Esophagus (tissue), 2 donors: Measurements from ENCODE around the gene ALCAM. TPM values are rescaled to one million over a fixed set of nuclear protein-coding genes. Genes with fewer than 3 reads are reported as not detected.
"Not testable (repeated sequence)": the region's sequence is repeated elsewhere in the genome, so short reads cannot be mapped to it uniquely, and the experiment has no call there.

Experiments used
- H3K27ac ChIP-seq, 2 donors: one replicate each; pipeline ENCODE4 v1.5.1; 2013; ENCODE audit warnings: low read depth in 2 of 2, mild to moderate bottlenecking in 2 of 2, inconsistent platforms in 1 of 2, low read length in 1 of 2, moderate library complexity in 1 of 2
- H3K27me3 ChIP-seq, 2 donors: one replicate each; pipeline ENCODE4 v1.6.1; 2013; ENCODE audit warnings: low read length in 2 of 2, control low read depth in 1 of 2, mild to moderate bottlenecking in 1 of 2; ENCODE audit not compliant: insufficient read depth in 2 of 2, control insufficient read depth in 1 of 2
- H3K36me3 ChIP-seq, 2 donors: one replicate each; pipeline ENCODE4 v1.6.1; 2013; ENCODE audit warnings: low read length in 1 of 2; ENCODE audit not compliant: control insufficient read depth in 2 of 2, insufficient read depth in 2 of 2
- H3K4me1 ChIP-seq, 2 donors: one replicate each; pipeline ENCODE4 v1.6.1; 2013; ENCODE audit warnings: low read length in 1 of 2; ENCODE audit not compliant: control insufficient read depth in 2 of 2, insufficient read depth in 2 of 2
- H3K4me3 ChIP-seq, 2 donors: one replicate each; pipeline ENCODE4 v1.5.1; 2013; ENCODE audit warnings: low read length in 2 of 2, mild to moderate bottlenecking in 2 of 2, low read depth in 1 of 2, moderate library complexity in 1 of 2
- H3K9me3 ChIP-seq, 2 donors: one replicate each; pipeline ENCODE4 v1.6.1; 2013; ENCODE audit warnings: mild to moderate bottlenecking in 2 of 2, low read depth in 1 of 2, low read length in 1 of 2, moderate library complexity in 1 of 2; ENCODE audit not compliant: control insufficient read depth in 2 of 2, insufficient read depth in 1 of 2
- WGBS, 2 donors: extraction: QIAGEN DNeasy Blood & Tissue Kit; methylation state at CpG; one replicate each; pipeline ENCODE4 v1.1.7; 2013; 5-methylcytosine and 5-hydroxymethylcytosine counted together
- polyA plus RNA-seq, 2 donors: library from polyadenylated mRNA; stranded (reverse); fragments of 200-250 nt; gene quantifications; one replicate each; pipeline ENCODE4 v1.2.3, GENCODE V29; 2013
- donor health status: healthy with polysubstance abuse.
- donor health status: Bipolar disorder and iron deficiency.

Gene ALCAM
- polyA plus RNA-seq, 2 donors: 3.3 to 5.4 TPM

DNA sequence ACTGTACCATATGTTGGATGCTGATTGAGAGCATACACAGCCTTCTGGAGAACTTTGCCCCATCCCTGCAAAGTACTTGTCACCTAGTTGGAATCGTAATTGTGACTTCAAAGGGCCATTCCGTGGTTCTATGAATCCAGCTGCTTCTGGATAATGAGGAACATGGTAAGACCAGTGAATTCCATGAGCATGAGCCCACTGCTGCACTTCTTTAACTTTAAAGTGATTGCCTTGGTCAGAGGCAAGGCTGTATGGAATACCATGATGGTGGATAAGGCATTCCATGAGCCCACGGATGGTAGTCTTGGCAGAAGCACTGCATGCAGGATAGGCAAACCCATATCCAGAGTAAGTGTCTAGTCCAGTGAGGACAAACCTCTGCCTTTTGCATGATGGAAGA lies 235.6 kb downstream of the ALCAM start:
- not testable (repeated sequence) for H3K4me3 ChIP-seq, H3K27me3 ChIP-seq, H3K4me1 ChIP-seq, H3K9me3 ChIP-seq, H3K27ac ChIP-seq, H3K36me3 ChIP-seq
- 82 to 92% methylated on average over 3 of the region's 3 CpGs for WGBS, 2 donors

DNA sequence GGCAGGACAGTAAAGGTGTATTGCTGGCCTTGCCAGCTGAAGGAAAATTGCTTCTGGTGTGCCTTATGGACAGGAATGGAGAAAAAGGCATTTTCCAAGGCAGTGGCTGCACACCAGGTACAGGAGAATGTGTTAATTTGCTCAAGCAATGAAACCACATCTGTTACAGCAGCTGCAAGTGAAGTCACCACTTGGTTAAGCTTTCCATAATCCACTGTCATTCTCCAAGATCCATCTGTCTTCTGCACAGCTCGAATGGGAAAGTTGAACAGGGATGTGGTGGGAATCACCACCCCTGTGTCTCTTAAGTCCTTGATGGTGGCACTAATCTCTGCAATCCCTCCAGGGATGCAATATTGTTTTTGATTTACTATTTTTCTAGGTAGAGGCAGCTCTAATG lies 236.8 kb downstream of the ALCAM start:
- H3K36me3 ChIP-seq, H3K27me3 ChIP-seq, H3K9me3 ChIP-seq, H3K27ac ChIP-seq, H3K4me3 ChIP-seq, H3K4me1 ChIP-seq: not testable (repeated sequence)
- WGBS, 2 donors: 59 to 83% methylated on average over 1 of the region's 1 CpG

DNA sequence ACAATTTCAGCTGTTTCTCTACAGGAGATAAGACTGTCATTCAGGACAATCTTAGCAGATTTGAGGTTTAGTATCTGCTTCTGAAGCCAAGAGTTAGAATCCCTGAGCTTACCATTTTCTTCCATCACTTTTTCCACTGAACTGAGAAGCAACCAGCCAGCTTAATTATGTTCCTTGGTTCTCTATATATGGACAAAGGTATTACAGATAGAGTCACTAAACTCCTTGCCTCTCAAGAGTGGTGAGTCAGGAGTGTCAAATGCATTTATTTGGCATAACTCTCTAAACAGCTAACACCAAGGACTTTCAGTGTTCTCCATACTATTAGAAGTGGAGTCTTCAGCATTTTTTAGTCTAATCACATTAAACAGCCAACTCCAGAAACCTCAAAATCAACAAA lies 239.3 kb downstream of the ALCAM start:
- no peak overlapping the region for H3K4me3 ChIP-seq
- no peak overlapping the region for H3K27ac ChIP-seq
- no peaks in the 10 kb centered on the region for H3K27me3 ChIP-seq
- no peaks in the 10 kb centered on the region for H3K36me3 ChIP-seq
- H3K4me1 ChIP-seq: no peaks in the 10 kb centered on the region
- no peaks in the 10 kb centered on the region for H3K9me3 ChIP-seq

GRCh38 chr3:105608623-105609022 lies 241.9 kb downstream of the ALCAM start:
- no peak overlapping the region for H3K4me3 ChIP-seq
- H3K4me1 ChIP-seq: no peaks in the 10 kb centered on the region
- H3K9me3 ChIP-seq: no peaks in the 10 kb centered on the region
- no peaks in the 10 kb centered on the region for H3K36me3 ChIP-seq
- H3K27ac ChIP-seq: no peak overlapping the region
- WGBS, 2 donors: 91 to 92% methylated on average over 17 of the region's 17 CpGs
- no peaks in the 10 kb centered on the region for H3K27me3 ChIP-seq

DNA sequence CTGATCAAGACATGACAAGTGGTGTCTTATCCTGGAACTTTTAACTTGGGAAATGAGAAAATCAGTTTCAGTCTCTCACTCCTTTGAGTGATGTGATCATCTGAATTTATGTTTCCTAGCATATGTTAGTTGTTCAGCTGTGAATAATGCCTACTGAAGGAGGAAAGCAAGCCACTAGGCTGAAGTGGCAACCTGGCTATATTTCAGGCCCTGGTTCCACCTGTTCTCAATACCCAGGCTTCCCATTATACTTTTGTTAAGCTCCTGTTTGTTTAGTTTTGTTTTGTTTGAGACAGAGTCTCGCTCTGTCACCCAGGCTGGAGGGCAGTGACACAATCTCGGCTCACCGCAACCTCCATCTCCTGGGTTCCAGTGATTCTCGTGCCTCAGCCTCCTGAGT lies 243.8 kb downstream of the ALCAM start:
- Histone ChIP-seq H3K27me3 (no peaks in the 10 kb centered on the region), H3K4me3 (no peak overlapping the region), H3K9me3 (no peaks in the 10 kb centered on the region), H3K4me1 (no peaks in the 10 kb centered on the region), H3K27ac (no peak overlapping the region), H3K36me3 (no peaks in the 10 kb centered on the region)
- 78 to 93% methylated on average over 4 of the region's 4 CpGs for WGBS, 2 donors

- H3K36me3 ChIP-seq: no peaks in the 10 kb centered on the region
- no peaks in the 10 kb centered on the region for H3K4me1 ChIP-seq
- no peak overlapping the region for H3K4me3 ChIP-seq
- H3K27me3 ChIP-seq: no peaks in the 10 kb centered on the region
- WGBS, 2 donors: 43 to 59% methylated on average over 5 of the region's 5 CpGs
- H3K27ac ChIP-seq: no peak overlapping the region
- no peaks in the 10 kb centered on the region for H3K9me3 ChIP-seq
Observed at GRCh38 chr3:105611304-105612192, 244.8 kb downstream of the ALCAM start.

DNA sequence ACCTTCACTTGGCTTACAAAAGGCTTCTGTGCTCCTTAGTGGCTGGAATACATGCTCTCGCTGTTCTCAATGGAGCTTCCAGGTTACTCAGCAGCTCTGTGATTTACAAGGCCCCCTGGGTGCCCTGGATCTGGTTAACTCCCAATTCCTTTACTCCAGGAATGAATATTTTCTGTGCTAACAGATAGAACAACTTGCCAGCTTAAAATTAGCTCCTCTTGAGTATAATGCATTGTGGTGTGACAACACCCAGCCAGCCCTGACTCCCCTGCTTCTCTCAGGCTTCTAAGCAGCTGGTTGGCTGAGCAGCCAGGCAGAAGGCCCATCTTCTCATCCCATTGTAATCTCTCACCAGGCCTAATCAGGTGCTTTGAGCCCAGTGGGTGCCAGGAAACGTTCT lies 246.4 kb downstream of the ALCAM start:
- H3K9me3 ChIP-seq: no peaks in the 10 kb centered on the region

GRCh38 chr3:105614288-105615030 lies 247.8 kb downstream of the ALCAM start:
- no peaks in the 10 kb centered on the region for H3K9me3 ChIP-seq
- no peaks in the 10 kb centered on the region for H3K27me3 ChIP-seq
- H3K4me1 ChIP-seq: no peaks in the 10 kb centered on the region
- H3K27ac ChIP-seq: no peak overlapping the region
- H3K4me3 ChIP-seq: no peak overlapping the region
- H3K36me3 ChIP-seq: no peaks in the 10 kb centered on the region

More for the DNA sequence above, 246.4 kb downstream of the ALCAM start:
- no peak overlapping the region for H3K4me3 ChIP-seq
- 70 to 71% methylated on average over 2 of the region's 2 CpGs for WGBS, 2 donors
- no peaks in the 10 kb centered on the region for H3K27me3 ChIP-seq
- no peaks in the 10 kb centered on the region for H3K4me1 ChIP-seq
- no peak overlapping the region for H3K27ac ChIP-seq
- no peaks in the 10 kb centered on the region for H3K36me3 ChIP-seq

GRCh38 chr3:105615814-105616213 lies 249.1 kb downstream of the ALCAM start:
- Histone ChIP-seq H3K27ac (no peak overlapping the region), H3K36me3 (no peaks in the 10 kb centered on the region), H3K9me3 (no peaks in the 10 kb centered on the region), H3K4me3 (no peak overlapping the region), H3K4me1 (no peaks in the 10 kb centered on the region), H3K27me3 (no peaks in the 10 kb centered on the region)
- 85 to 88% methylated on average over 3 of the region's 3 CpGs for WGBS, 2 donors
